H1 (cell line): Measurements from ENCODE around the gene DAND5. TPM values are rescaled to one million over a fixed set of nuclear protein-coding genes. Genes with fewer than 3 reads are reported as not detected.
A peak's percentile ranks its signal among the peaks of the same experiment; 100 is the strongest.

Experiments
- BACH1 ChIP-seq: IDR thresholded peaks from 2 replicates; pipeline ENCODE4 v1.6.1; 2012; ENCODE audit warnings: low read length, improper control_type of control experiment
- BCL11A ChIP-seq, 2 experiments: IDR thresholded peaks; one replicate each; pipeline ENCODE4 v1.6.1; 2011; ENCODE audit warnings: low read depth in 2 of 2, low read length in 2 of 2, mild to moderate bottlenecking in 2 of 2
- BRCA1 ChIP-seq: IDR thresholded peaks from 2 replicates; pipeline ENCODE4 v1.6.1; 2012; ENCODE audit warnings: low read depth, low read length, improper control_type of control experiment
- CBX8 ChIP-seq: fragments of 300-800, 300-1000 bp; sonication (generic); IDR thresholded peaks from 2 replicates; pipeline ENCODE4 v1.7.1; 2016; ENCODE audit warnings: low read depth, low read length, borderline replicate concordance
- CEBPB ChIP-seq: IDR thresholded peaks from 2 replicates; pipeline ENCODE4 v1.6.1; 2012; ENCODE audit warnings: low read depth, low read length
- CHD1 ChIP-seq: IDR thresholded peaks from 2 replicates; pipeline ENCODE4 v1.6.1; 2012; ENCODE audit warnings: low read depth, low read length, improper control_type of control experiment
- CHD2 ChIP-seq: IDR thresholded peaks from 2 replicates; pipeline ENCODE4 v1.6.1; 2012; ENCODE audit warnings: low read length, improper control_type of control experiment
- CTBP2 ChIP-seq: IDR thresholded peaks from 2 replicates; pipeline ENCODE4 v1.7.0; 2011; ENCODE audit warnings: borderline replicate concordance, mild to moderate bottlenecking, moderate library complexity, mixed read lengths, low read length; ENCODE audit not compliant: insufficient read depth, insufficient read length
- FOSL1 ChIP-seq: IDR thresholded peaks from 2 replicates; pipeline ENCODE4 v1.6.1; 2011; ENCODE audit warnings: mild to moderate bottlenecking, low read depth, low read length, moderate library complexity; ENCODE audit not compliant: insufficient read depth
- GTF2F1 ChIP-seq: IDR thresholded peaks from 2 replicates; pipeline ENCODE4 v1.6.1; 2012; ENCODE audit warnings: low read depth, low read length, improper control_type of control experiment, borderline replicate concordance
- HDAC6 ChIP-seq: IDR thresholded peaks from one replicate; pipeline ENCODE4 v1.7.1; 2012; ENCODE audit warnings: low read depth, mild to moderate bottlenecking, inconsistent platforms, low read length, moderate library complexity
- NANOG ChIP-seq: IDR thresholded peaks from 2 replicates; pipeline ENCODE4 v1.6.1; 2011; ENCODE audit warnings: low read length, low read depth, mild to moderate bottlenecking, inconsistent platforms; ENCODE audit not compliant: insufficient read depth, poor library complexity, severe bottlenecking
- POU5F1 ChIP-seq: IDR thresholded peaks from 2 replicates; pipeline ENCODE4 v1.6.1; 2011; ENCODE audit warnings: low read depth, mild to moderate bottlenecking, low read length, moderate library complexity
- RFX5 ChIP-seq: IDR thresholded peaks from 2 replicates; pipeline ENCODE4 v1.6.1; 2011; ENCODE audit warnings: low read depth, low read length, improper control_type of control experiment, borderline replicate concordance
- RNF2 ChIP-seq: fragments of 200-900, 300-1000 bp; sonication (generic); IDR thresholded peaks from 2 replicates; pipeline ENCODE4 v1.7.1; 2016; ENCODE audit warnings: borderline replicate concordance, low read depth, mild to moderate bottlenecking, antibody characterized with exemption, low read length; ENCODE audit not compliant: poor library complexity, severe bottlenecking; ENCODE audit errors: missing control alignments
- SIRT6 ChIP-seq: IDR thresholded peaks from one replicate; pipeline ENCODE4 v1.7.1; 2012; ENCODE audit warnings: low read length, inconsistent platforms
- SP2 ChIP-seq: IDR thresholded peaks from 2 replicates; pipeline ENCODE4 v1.6.1; 2012; ENCODE audit warnings: mild to moderate bottlenecking, low read length, inconsistent platforms
- SRF ChIP-seq: IDR thresholded peaks from 2 replicates; pipeline ENCODE4 v1.6.1; 2011; ENCODE audit warnings: mild to moderate bottlenecking, low read depth, low read length, moderate library complexity
- TAF1 ChIP-seq: IDR thresholded peaks from 2 replicates; pipeline ENCODE4 v1.6.1; 2011; ENCODE audit warnings: mild to moderate bottlenecking, low read depth, low read length
- TAF7 ChIP-seq: optimal IDR thresholded peaks from 2 replicates; pipeline ENCODE3; 2011; ENCODE audit warnings: low read depth, mild to moderate bottlenecking, inconsistent platforms, low read length, moderate library complexity, borderline replicate concordance
- TBP ChIP-seq: IDR thresholded peaks from 2 replicates; pipeline ENCODE4 v1.6.1; 2011; ENCODE audit warnings: low read depth, low read length, improper control_type of control experiment
- ZNF274 ChIP-seq: IDR thresholded peaks from 2 replicates; pipeline ENCODE4 v1.7.0; 2012; ENCODE audit warnings: low read length, borderline replicate concordance; ENCODE audit errors: extremely low read depth
- polyA plus RNA-seq, 7 experiments: library from polyadenylated mRNA; depleted of rRNA in 3 of 7; stranded (reverse) in 5 of 7; unstranded in 2 of 7; fragments of >200 nt in 5 of 7; fragments of 200-250 nt in 2 of 7; gene quantifications; 1 replicate in 5 of 7; 2 replicates in 1 of 7; 4 replicates in 1 of 7; pipeline versions ENCODE4 v1.2.1 to v1.2.3, GENCODE V29; 2011 to 2013; ENCODE audit warnings: missing spikeins in 2 of 7, mixed read lengths in 2 of 7
- total RNA-seq: library from RNA; stranded (reverse); fragmentation: NEBNext Ultra II Directional; extraction: Animal tissue kit (Norgen Biotek cat#: 25700); gene quantifications from 2 replicates; pipeline ENCODE4 v1.2.1, GENCODE V29; 2021
- TF ChIP-seq, protein P1 (sequence below): IDR thresholded peaks from 2 replicates; pipeline ENCODE4 v1.6.1; 2011; ENCODE audit warnings: low read length, improper control_type of control experiment

DAND5 gene
- total and polyA plus RNA-seq, 2 of the 8 experiments (the other 6 are each of a cell fraction or from before 2014, with no cell fraction given) = 0.14 to 0.17 TPM

- TF ChIP-seq ZNF274 = no peak
- TF ChIP-seq TAF1 = peak; percentile 87
- TF ChIP-seq POU5F1 = no peak
- TF ChIP-seq TBP = peak; percentile 70
- no peak for TF ChIP-seq SIRT6
- no peak for TF ChIP-seq CTBP2
- TF ChIP-seq CBX8 = no peak
- no peak; the same call in 1 of the 2 replicates for TF ChIP-seq GTF2F1
- TF ChIP-seq RNF2 = no peak
- no peak for TF ChIP-seq BACH1
- TF ChIP-seq CHD2 = no peak
- TF ChIP-seq BRCA1 = no peak
- TF ChIP-seq RFX5 = no peak
- TF ChIP-seq SRF = no peak
- no peak for TF ChIP-seq NANOG
- no peak for TF ChIP-seq FOSL1
- TF ChIP-seq, protein P1, sequence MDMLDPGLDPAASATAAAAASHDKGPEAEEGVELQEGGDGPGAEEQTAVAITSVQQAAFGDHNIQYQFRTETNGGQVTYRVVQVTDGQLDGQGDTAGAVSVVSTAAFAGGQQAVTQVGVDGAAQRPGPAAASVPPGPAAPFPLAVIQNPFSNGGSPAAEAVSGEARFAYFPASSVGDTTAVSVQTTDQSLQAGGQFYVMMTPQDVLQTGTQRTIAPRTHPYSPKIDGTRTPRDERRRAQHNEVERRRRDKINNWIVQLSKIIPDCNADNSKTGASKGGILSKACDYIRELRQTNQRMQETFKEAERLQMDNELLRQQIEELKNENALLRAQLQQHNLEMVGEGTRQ = no peak; the same call in 1 of the 2 replicates
- TF ChIP-seq CHD1 = no peak
- no peak for TF ChIP-seq TAF7
- TF ChIP-seq SP2 = no peak
- no peak for TF ChIP-seq CEBPB
- no peak for TF ChIP-seq BCL11A (IDR thresholded peaks at IDR 0.05; ENCODE audit: low read depth in 2 of 2, low read length in 2 of 2)
- no peak for TF ChIP-seq HDAC6
Measured at GRCh38 chr19:12933287-12934072, 35.9 kb upstream of the DAND5 start, which contains the start of gene FARSA (continued).
